Measurements from ENCODE around the gene SLC37A3.
"Not testable (repeated sequence)": the region's sequence is repeated elsewhere in the genome, so short reads cannot be mapped to it uniquely, and the experiment has no call there.

The SLC37A3 gene

DNA sequence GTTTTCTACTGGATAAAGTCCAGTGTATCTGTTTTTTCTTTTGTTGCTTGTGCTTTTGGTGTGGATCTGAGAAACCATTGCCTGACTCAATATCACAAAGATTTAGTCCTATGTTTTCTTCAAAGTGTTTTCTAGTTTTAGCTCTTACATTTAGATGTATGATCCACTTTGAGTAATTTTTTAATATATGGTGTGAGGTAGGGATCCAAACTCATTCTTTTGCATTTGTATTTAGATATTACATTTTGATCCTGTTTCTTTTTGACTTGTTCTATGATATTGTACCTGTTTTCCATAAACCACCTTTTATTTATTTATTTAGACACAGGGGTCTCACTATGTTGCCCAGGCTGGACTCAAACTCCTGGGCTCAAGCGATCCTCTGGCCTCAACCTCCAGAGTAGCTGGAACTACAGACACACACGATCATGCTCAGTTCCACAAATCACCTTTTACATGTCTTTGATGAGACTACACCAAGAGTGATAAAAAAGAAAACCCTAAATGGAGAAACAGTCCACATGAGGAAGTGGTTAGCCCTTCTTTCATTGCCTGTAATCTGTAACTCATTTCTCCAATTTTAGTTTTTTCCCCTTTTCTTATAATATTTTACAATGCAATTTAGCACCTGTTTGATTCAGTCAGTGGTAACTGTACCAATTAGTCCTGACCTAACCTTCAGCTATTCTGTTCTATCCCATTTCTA lies 86.0 kb downstream of the SLC37A3 start:
- DNase-seq (ENCODE audit: low read depth in 2 of 2), result no peak

DNA sequence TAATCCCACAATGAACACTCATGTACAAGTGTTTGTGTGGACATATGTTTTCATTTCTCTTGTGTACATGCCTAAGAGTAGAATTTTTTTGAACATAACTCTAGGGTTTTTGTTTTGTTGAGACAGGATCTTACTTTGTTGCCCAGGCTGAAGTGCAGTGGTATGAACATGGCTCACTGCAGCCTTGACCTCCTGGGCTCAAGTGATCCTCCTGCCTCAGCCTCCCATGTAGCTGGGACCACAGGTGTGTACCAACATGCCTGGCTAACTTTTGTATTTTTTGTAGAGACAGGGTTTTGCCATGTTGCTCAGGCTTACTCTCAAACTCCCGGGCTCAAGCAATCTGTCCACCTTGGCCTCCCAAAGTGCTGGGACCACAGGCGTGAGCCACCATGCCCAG lies 87.2 kb downstream of the SLC37A3 start:
- not testable (repeated sequence) for DNase-seq (ENCODE audit: low read depth in 2 of 2)

DNA sequence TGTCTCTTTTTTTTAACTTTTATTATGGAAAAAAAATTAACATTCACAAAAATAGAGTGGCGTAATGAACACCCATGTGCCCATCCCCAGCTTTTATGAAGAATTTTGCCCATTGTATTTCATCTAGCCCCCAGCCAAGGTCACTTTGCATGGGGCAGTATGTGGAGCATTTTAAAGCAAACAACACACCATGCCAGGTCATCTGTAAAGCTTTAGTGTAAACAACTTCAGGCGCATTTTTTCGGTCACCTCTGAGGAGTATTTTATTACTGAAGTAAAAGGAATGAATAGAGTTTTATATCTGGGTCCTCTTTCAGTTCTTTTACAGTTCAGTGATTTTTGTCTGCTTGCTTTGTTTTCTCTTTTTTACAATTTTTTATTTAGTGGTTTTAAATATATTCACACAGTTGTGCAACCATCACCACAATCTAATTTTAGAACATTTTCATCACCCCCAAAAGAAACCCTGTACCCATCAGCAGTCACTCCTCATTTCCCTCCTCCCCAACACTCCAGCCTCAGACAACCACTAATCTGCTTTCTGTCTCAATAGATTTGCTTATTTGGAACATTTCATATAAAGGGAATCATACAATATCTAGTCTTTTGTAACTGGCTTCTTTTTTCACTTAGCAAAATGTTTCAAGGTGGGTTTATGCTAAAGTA lies 87.9 kb downstream of the SLC37A3 start:
- no peak for DNase-seq (ENCODE audit: low read depth in 2 of 2)

DNA sequence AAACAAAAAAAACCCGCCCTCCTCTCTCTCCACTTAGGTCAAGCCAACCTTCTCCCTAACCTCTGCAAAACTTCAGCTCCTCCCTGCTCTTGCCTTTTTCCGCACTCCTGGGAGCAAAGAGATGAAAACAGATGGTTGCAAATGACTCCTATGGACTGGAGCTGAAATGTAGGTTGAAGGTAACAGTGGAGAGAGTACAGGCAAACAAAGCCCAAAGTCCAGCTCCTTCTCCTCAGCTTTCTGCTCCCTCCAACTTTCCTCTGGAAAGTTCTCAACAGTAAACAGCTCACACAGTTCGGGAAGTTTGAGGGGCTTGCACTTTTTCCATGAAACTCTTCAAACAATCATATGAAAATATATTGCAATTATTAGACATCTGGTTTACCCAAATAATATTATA lies 90.3 kb downstream of the SLC37A3 start:
- no peak for DNase-seq (ENCODE audit: low read depth in 2 of 2)

DNA sequence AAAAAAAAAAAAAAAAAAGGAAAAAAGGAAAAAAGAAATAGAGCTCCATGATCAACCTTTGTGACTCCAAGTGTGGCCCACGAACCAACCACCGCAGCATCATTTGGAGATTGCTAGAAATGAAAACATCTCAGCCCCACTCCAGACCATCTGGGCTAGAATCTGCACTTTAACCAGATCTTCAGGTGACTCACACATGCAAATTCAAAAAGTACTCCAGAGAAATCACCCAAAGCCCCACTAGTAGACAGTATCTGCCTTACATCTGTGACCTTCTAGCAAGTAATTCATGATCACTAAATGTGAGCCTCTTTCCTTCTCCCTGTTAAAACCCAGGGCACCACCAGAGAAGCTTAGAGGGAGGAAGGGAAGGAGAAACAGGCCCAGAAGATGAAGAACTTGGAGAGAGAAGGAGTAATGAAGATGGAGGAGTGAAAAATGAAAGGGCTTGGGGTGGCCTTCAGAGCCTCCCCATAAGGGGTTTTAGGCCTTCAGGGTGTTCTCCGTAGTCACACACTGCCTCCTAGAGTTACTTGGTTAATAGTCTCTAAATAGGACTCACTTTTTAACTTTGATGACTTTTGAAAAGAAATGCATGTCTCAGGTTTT lies 94.0 kb downstream of the SLC37A3 start:
- DNase-seq (ENCODE audit: low read depth in 2 of 2), result no peak

DNA sequence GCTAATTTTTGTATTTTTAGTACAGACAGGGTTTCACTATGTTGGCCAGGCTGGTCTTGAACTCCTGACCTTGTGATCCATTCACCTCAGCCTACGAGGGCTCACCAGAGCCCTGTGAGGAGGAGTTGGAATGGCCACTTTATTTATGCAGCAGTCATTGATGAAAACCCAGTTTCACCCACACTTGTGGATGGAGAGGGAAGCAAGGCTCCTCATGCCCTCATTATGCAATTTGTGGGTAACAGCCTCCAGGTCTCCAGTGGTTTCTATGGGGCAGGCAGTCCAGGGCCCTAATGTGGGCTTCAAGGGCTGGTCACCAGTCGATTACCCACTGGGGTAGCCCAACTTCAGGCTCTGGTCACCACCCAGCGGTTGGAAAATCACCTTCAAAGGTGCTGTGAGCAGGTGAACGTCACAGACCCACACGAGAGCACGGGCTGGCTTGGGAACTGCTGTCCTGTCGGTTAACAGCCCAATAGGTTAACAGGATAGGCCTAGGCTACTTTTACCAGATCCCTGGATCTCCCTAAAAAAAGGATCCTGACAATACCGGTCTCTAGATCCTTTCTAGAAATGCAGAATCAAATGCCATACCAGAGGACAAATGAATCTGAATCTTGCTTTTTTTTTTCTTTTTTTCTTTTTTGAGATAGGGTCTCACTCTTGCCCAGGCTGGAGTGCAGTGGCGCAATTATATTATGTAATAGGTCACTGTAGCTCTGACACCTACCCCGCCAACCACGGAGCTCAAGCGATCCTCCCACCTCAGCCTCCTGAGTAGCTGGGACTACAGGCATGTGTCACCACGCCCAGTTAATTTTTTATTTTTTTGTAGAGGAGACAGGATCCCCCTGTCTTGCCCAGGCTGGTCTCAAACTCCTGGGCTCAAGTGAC lies 97.8 kb downstream of the SLC37A3 start:
- DNase-seq (ENCODE audit: low read depth in 2 of 2), result no peak

DNA sequence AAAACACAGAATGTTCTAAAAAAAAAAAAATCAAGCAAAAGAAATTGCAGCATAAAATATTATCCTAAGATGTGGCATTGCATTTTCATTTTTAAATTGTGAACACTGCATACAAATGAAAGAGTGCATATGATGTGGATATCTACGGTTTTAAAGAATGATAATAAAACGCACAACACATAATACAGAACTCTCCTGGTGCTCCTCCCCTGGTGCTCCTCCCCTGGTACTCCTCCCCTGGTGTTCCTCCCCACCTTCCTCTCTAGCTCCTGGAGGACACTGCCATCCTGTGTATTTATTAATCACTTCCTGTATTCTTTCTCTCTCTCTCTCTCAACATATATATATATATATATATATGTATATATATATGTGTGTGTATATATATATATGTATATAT lies 100.1 kb downstream of the SLC37A3 start:
- no peak for DNase-seq (ENCODE audit: low read depth in 2 of 2)

DNA sequence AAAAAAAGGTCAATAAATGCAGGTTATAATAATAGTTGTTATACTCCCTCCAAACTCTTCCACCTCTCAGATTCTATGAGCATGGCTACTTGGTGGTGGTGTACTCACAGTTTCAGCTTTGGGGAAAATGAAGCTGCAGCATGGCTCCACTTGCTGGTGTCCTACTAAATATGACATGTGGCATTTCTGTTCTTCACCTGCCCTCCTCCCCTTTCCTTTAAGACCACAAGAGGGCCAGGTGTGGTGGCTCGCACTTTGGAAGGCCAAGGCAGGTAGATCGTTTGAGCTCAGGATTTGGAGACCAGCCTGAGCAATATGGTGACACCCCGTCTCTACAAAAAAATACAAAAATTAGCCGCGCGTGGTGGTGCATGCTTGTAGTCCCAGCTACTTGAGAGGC lies 101.1 kb downstream of the SLC37A3 start:
- no peak for DNase-seq (ENCODE audit: low read depth in 2 of 2)

DNA sequence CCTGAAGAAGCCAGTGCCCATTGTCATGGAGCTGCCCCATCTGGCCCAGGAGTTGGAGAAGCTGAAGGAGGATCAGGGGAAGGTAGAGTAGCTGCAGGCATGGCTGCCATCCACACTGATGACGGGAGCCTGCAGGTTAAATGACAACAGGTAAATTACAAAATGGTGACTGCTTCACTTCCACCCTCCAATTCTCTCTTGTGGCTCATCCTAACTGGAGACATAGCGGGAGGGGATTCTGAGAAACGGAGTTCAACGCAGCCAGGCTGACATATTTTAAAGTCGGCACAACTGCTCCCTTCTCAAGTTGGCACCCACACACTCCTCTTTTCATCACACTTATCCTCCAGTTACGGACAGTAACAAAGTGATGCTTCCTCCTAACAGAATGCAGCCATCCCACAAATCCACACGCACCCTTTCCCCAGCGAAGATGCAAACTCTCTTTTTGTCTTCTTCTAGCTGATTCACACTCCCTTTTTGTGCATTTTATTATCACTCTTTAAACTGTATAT lies 103.0 kb downstream of the SLC37A3 start:
- no peak for DNase-seq (ENCODE audit: low read depth in 2 of 2)

DNA sequence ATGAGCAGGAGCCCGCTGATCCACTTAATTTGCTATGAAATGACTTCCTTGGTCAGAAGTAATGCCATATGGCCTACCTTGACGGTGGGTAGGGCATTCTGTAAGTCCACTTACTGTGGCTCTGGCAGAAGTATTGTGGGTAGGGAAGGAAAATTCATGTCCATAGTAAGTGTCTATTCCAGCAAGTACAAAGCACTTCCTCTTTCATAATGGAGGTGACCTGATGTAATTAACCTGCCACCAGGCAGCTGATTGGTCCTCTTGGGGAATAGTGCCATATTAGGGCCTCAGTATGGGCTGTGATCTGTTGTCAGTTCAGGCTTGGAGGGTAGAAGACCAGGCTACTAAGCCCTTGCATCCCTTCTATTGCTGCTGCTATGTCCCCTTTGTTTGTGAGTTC lies 103.9 kb downstream of the SLC37A3 start:
- DNase-seq (ENCODE audit: low read depth in 2 of 2), result no peak

DNA sequence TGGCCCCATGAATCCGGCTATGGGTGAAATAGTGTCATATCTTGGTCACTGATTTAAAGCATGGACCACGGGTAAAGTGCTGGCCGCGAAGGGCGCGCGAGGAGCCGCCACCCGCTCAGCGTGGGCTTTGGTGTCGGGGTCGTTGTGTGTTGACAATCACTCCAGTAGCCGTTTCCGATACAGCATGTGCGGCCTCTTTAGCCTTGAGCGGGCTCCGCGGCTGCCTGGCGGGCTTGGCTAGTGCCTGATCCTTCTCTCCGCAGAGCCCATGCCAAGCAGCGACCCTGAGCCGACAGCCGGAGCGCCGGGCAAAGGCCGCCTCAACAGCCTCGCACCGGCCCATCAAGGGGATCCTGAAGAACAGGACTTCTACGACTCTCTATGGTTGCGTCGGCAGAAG lies 105.9 kb downstream of the SLC37A3 start:
- no peak for DNase-seq (ENCODE audit: low read depth in 2 of 2)

DNA sequence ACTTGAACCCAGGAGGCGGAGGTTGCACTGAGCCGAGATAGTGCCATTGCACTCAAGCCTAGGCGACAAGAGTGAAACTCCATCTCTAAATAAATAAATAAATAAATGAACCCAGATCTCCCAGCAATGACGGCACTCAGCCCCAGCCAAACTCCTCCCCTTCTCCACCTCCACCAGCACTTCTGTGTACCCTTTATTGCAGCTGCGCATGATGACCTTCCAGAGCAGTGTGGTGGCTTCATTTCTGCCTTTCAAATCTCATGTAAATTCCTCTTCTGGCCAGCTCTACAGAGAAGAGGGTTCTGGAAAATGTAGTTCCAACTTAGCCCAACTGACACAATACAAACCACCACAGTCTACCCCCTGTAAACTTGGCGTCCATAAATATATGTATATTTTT lies 108.5 kb downstream of the SLC37A3 start:
- DNase-seq (ENCODE audit: low read depth in 2 of 2), result no peak

DNA sequence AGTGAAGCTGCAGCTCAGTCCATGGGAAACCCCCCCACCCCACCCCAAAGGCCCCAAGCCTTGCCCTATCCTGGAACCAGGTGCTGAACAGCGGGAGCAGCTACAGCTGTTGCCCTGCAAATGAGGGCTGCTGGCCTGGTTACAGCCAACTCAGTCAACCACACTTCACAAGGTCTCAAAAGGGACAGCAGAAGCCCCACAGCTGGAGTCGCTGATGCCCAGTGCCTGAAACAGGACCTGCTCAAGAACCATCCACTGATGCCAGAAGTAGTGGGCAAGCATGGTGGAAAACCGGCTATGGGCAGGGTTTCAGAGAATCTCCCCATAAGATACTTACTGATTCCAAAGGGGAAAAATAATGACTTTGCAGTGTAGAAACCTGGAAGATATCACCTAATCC lies 110.3 kb downstream of the SLC37A3 start:
- DNase-seq (ENCODE audit: low read depth in 2 of 2), result no peak

DNA sequence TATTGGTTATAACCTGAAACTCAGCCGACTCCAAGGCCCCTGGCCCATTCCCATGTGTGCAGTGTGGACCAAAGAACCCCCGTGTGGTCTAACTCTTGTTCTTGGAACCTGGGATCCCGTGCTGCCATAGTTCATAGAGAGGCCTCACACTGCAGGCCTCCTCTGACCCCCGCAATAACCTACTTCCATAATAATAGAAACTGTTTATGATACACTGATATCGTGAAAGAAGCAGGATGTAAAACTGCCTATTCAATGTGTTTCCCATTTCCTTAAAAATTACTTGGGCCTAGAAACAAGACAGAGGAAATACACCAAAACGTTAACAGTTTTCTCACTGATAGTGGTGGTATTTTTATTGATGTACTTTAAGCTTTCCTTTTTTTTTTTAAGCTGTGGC lies 112.4 kb downstream of the SLC37A3 start:
- no peak for DNase-seq (ENCODE audit: low read depth in 2 of 2)

DNA sequence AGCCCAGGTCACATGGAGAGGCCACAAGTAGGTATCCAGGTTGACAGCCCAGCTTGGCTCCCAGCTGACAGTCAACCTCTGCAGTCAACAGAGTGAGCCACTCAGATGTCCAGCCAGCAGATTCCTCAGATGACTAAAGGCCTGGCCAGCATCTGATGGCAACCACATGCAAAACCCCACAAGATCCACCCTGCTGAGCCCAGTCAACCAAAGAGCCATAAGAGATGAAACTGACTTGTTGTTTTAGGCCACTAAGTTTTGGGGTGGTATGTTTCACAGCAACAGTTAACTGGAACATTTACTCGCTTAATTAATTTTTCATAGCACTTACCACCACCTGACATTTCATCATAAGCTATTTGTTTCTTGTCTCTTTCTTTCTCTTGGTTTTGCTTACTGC lies 114.3 kb downstream of the SLC37A3 start:
- no peak for DNase-seq (ENCODE audit: low read depth in 2 of 2)

Measured in stimulated activated CD4-positive, alpha-beta T cell treated with anti-CD3 and anti-CD28 coated beads, Interleukin-12 subunit alpha, Interleukin-12 subunit beta, amount 100 ng/mL, for 24 hours (primary cell).